Keratinocyte (primary cell): ENCODE measurements around the gene SLC9A7.

Experiments
- CTCF ChIP-seq, 3 experiments: IDR thresholded peaks in 1 of 3; conservative IDR thresholded peaks in 1 of 3; optimal IDR thresholded peaks in 1 of 3; 2 replicates in 2 of 3; 3 replicates in 1 of 3; pipeline versions ENCODE3 to v1.5.1; 2011; ENCODE audit warnings: low read length in 3 of 3, mild to moderate bottlenecking in 3 of 3, moderate library complexity in 2 of 3, control low read depth in 1 of 3, inconsistent platforms in 1 of 3; ENCODE audit not compliant: insufficient read depth in 2 of 3; ENCODE audit errors: extremely low read depth in 1 of 3
- EZH2 ChIP-seq: IDR thresholded peaks from one replicate; pipeline ENCODE4 v1.6.1; 2012; ENCODE audit warnings: inconsistent platforms, mild to moderate bottlenecking, low read length, moderate library complexity

DNA sequence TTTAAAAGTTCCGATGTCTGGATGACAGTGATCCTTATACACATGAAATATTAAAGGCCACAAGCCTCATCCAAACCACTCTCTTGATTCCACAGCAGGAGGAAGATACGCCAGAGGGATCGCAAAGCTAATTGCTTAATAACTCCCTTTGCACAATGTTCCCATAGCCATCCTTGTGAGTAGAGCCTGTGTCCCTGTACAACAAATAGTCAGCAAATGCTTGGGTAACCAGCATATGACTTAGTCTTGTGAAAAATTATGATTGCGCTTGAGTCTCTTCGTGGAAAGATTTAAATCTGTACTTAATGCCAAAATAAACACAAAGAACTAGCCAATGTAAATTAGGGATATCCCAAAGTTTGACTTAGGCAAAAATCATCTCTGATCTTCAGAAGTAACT, 31.5 kb downstream of the SLC9A7 start:
- TF ChIP-seq CTCF (optimal IDR thresholded peaks at IDR 0.05 in 1 of 3, IDR thresholded peaks at IDR 0.05 in 1 of 3, conservative IDR thresholded peaks at IDR 0.05 in 1 of 3; ENCODE audit: extremely low read depth in 1 of 3, insufficient read depth in 2 of 3, low read length in 3 of 3), result no peak
- TF ChIP-seq EZH2, result no peak
